Gastroesophageal sphincter (tissue), 4 donors: ENCODE results near the gene BCL2L2. TPM values are rescaled to one million over a fixed set of nuclear protein-coding genes. Genes with fewer than 3 reads are reported as not detected.
A peak's percentile ranks its signal among the peaks of the same experiment; 100 is the strongest.

Experiments
- ATAC-seq: fragments of 150-250 bp; one replicate; pipeline ENCODE4 v1.9.1; 2016; ENCODE audit warnings: mild to moderate bottlenecking, moderate library complexity
- H3K27ac ChIP-seq, 4 donors: fragments of 200-600 bp; sonication (generic) in 3 of 4; 1 replicate in 3 of 4; 2 replicates in 1 of 4; pipeline ENCODE4 v1.5.1; 2016 to 2019
- H3K27me3 ChIP-seq: fragments of 200-600 bp; sonication (generic); one replicate; pipeline ENCODE4 v1.5.1; 2019
- H3K36me3 ChIP-seq, 2 donors: fragments of 200-600 bp; sonication (generic); one replicate each; pipeline ENCODE4 v1.5.1; 2019; ENCODE audit warnings: control low read depth in 1 of 2
- H3K4me1 ChIP-seq, 3 donors: fragments of 200-600 bp; sonication (generic); 1 replicate in 2 of 3; 2 replicates in 1 of 3; pipeline ENCODE4 v1.5.1; 2016 to 2019; ENCODE audit warnings: control low read depth in 2 of 3
- H3K4me3 ChIP-seq, 2 donors: fragments of 200-600 bp; sonication (generic); one replicate each; pipeline ENCODE4 v1.5.1; 2019; ENCODE audit warnings: mild to moderate bottlenecking in 1 of 2, moderate library complexity in 1 of 2
- H3K9me3 ChIP-seq, 3 donors: fragments of 200-600 bp; sonication (generic); one replicate each; pipeline ENCODE4 v1.5.1; 2017 to 2019; ENCODE audit warnings: control low read depth in 2 of 3
- EP300 ChIP-seq: sonication (generic); formaldehyde crosslinking; IDR thresholded peaks from one replicate; pipeline ENCODE4 v1.6.1; 2017; ENCODE audit warnings: antibody characterized with exemption, mild to moderate bottlenecking
- POLR2A ChIP-seq, 2 donors: fragments of 450-650 bp; IDR thresholded peaks; one replicate each; pipeline ENCODE4 v1.6.1; 2017; ENCODE audit warnings: antibody characterized with exemption in 2 of 2, mild to moderate bottlenecking in 2 of 2, moderate library complexity in 1 of 2
- POLR2AphosphoS5 ChIP-seq: sonication (generic); formaldehyde crosslinking; IDR thresholded peaks from one replicate; pipeline ENCODE4 v1.6.1; 2017; ENCODE audit warnings: antibody characterized with exemption
- WGBS, 2 donors: methylation state at CpG; one replicate each; pipeline ENCODE4 v1.1.5; 2018; ENCODE audit warnings: low coverage in 1 of 2; 5-methylcytosine and 5-hydroxymethylcytosine counted together
- total RNA-seq, 4 donors: library from RNA; depleted of rRNA; stranded (reverse); fragments of >200 nt; gene quantifications; one replicate each; pipeline ENCODE4 v1.1.0, GENCODE V29; 2016
- TF ChIP-seq, protein P1 (sequence below), 4 experiments: fragments of 200-600 bp in 2 of 4; fragments of 450-650 bp in 2 of 4; sonication (generic) in 1 of 4; IDR thresholded peaks; one replicate each; pipeline ENCODE4 v1.5.1; 2017 to 2019; ENCODE audit warnings: antibody characterized with exemption in 4 of 4, mild to moderate bottlenecking in 2 of 4, moderate library complexity in 2 of 4

BCL2L2 gene
- total RNA-seq, 4 donors from 2014 or later, result 99.1 to 157 (median 117) TPM

- H3K4me1 ChIP-seq, result peaks cover 5 to 38% (median 6%) of the 10 kb centered on the region in 3 donors
- no peaks in the 10 kb centered on the region for H3K9me3 ChIP-seq
- WGBS, 2 donors, result 86 to 100% methylated on average over 6 to 7 of the region's 7 CpGs
- TF ChIP-seq POLR2A (IDR thresholded peaks at IDR 0.05) (no peak), EP300 (no peak), POLR2AphosphoS5 (no peak)
- TF ChIP-seq, protein P1, sequence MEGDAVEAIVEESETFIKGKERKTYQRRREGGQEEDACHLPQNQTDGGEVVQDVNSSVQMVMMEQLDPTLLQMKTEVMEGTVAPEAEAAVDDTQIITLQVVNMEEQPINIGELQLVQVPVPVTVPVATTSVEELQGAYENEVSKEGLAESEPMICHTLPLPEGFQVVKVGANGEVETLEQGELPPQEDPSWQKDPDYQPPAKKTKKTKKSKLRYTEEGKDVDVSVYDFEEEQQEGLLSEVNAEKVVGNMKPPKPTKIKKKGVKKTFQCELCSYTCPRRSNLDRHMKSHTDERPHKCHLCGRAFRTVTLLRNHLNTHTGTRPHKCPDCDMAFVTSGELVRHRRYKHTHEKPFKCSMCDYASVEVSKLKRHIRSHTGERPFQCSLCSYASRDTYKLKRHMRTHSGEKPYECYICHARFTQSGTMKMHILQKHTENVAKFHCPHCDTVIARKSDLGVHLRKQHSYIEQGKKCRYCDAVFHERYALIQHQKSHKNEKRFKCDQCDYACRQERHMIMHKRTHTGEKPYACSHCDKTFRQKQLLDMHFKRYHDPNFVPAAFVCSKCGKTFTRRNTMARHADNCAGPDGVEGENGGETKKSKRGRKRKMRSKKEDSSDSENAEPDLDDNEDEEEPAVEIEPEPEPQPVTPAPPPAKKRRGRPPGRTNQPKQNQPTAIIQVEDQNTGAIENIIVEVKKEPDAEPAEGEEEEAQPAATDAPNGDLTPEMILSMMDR (IDR thresholded peaks at IDR 0.05), result no peak
- H3K27me3 ChIP-seq, result peaks cover 5% of the 10 kb centered on the region
- H3K4me3 ChIP-seq, result no peak overlapping the region
- ATAC-seq, result no peak
- peak overlapping the region in 1 of 4 donors; percentile 5 for H3K27ac ChIP-seq
- H3K36me3 ChIP-seq, result peaks cover 0 to 21% of the 10 kb centered on the region in 2 donors
Observed at GRCh38 chr14:23296012-23296777, 10.4 kb upstream of the BCL2L2 start.

- Histone ChIP-seq H3K4me1 (peaks cover 5 to 38% (median 6%) of the 10 kb centered on the region in 3 donors), H3K27ac (peak overlapping the region in 2 of 4 donors; percentile 6 to 39), H3K36me3 (peaks cover 0 to 21% of the 10 kb centered on the region in 2 donors), H3K4me3 (no peak overlapping the region), H3K27me3 (peaks cover 5% of the 10 kb centered on the region), H3K9me3 (no peaks in the 10 kb centered on the region)
- 81 to 90% methylated on average over 4 to 7 of the region's 7 CpGs for WGBS, 2 donors
- no peak for TF ChIP-seq EP300
- no peak for TF ChIP-seq POLR2AphosphoS5
- no peak for TF ChIP-seq POLR2A (IDR thresholded peaks at IDR 0.05)
- TF ChIP-seq, protein P1 (IDR thresholded peaks at IDR 0.05), result no peak
- ATAC-seq, result no peak
Observed at GRCh38 chr14:23297096-23297495, 9.5 kb upstream of the BCL2L2 start.

- H3K36me3 ChIP-seq, result peaks cover 0 to 21% of the 10 kb centered on the region in 2 donors
- peaks cover 5% of the 10 kb centered on the region for H3K27me3 ChIP-seq
- 77 to 84% methylated on average over 2 to 5 of the region's 7 CpGs for WGBS, 2 donors
- H3K27ac ChIP-seq, result peak overlapping the region in 2 of 4 donors; percentile 39 to 98
- no peak for ATAC-seq
- no peak for TF ChIP-seq POLR2A (IDR thresholded peaks at IDR 0.05)
- TF ChIP-seq EP300, result no peak
- TF ChIP-seq, protein P1 (IDR thresholded peaks at IDR 0.05), result no peak
- no peak for TF ChIP-seq POLR2AphosphoS5
- H3K4me3 ChIP-seq, result no peak overlapping the region
- H3K4me1 ChIP-seq, result peaks cover 5 to 40% (median 6%) of the 10 kb centered on the region in 3 donors
- no peaks in the 10 kb centered on the region for H3K9me3 ChIP-seq
Observed at GRCh38 chr14:23297611-23298277, 8.9 kb upstream of the BCL2L2 start.

- Histone ChIP-seq H3K36me3 (peaks cover 0 to 21% of the 10 kb centered on the region in 2 donors), H3K27ac (peak overlapping the region in 3 of 4 donors; percentile 98 to 99 (median 99)), H3K4me1 (peaks cover 5 to 48% (median 6%) of the 10 kb centered on the region in 3 donors), H3K4me3 (no peak overlapping the region), H3K9me3 (no peaks in the 10 kb centered on the region), H3K27me3 (no peaks in the 10 kb centered on the region)
- no peak for ATAC-seq
- TF ChIP-seq POLR2AphosphoS5, result no peak
- TF ChIP-seq, protein P1 (IDR thresholded peaks at IDR 0.05), result no peak
- no peak for TF ChIP-seq EP300
- TF ChIP-seq POLR2A (IDR thresholded peaks at IDR 0.05), result no peak
- 85 to 100% methylated on average over 1 to 2 of the region's 2 CpGs for WGBS, 2 donors
Observed at GRCh38 chr14:23299211-23299957, 7.2 kb upstream of the BCL2L2 start.
